Esophagus squamous epithelium (tissue), 4 donors: ENCODE measurements around the gene ADGRL1.

Experiments
- CTCF ChIP-seq, 6 experiments: fragments of 450-650 bp in 4 of 6; fragments of 200-600 bp in 2 of 6; sonication (generic) in 2 of 6; IDR thresholded peaks; one replicate each; pipeline ENCODE4 v1.5.1; 2016 to 2019; ENCODE audit warnings: antibody characterized with exemption in 6 of 6, mild to moderate bottlenecking in 4 of 6, moderate library complexity in 4 of 6
- POLR2A ChIP-seq, 4 donors: fragments of 450-650 bp; IDR thresholded peaks; one replicate each; pipeline ENCODE4 v1.6.1; 2017; ENCODE audit warnings: antibody characterized with exemption in 4 of 4, mild to moderate bottlenecking in 4 of 4, moderate library complexity in 3 of 4

GRCh38 chr19:14106840-14107239, 99.1 kb downstream of the ADGRL1 start:
- TF ChIP-seq POLR2A (IDR thresholded peaks at IDR 0.05): no peak
- no peak for TF ChIP-seq CTCF (IDR thresholded peaks at IDR 0.05)
